ENCODE results near the gene ASTE1.
"Not testable (repeated sequence)": the region's sequence is repeated elsewhere in the genome, so short reads cannot be mapped to it uniquely, and the experiment has no call there.

The ASTE1 gene

DNA sequence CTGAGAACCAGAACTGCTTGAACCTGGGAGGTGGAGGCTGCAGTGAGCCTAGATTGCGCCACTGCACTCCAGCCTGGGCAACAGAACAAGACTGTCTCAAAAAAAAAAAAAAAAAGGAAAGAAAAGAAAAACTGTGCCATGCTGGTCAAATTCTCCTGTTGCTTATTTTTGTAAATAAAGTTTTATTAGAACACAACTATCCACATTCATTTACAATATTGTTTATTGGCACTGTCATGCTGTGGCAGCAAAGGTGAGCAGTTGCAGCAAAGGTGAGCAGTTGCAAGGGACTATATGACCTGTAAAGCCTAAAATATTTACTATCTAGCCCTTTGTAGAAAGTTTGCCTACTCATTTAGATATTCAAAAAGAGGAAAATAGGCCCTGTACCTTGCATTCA, 18.3 kb downstream of the ASTE1 start:
- no peak for DNase-seq

DNA sequence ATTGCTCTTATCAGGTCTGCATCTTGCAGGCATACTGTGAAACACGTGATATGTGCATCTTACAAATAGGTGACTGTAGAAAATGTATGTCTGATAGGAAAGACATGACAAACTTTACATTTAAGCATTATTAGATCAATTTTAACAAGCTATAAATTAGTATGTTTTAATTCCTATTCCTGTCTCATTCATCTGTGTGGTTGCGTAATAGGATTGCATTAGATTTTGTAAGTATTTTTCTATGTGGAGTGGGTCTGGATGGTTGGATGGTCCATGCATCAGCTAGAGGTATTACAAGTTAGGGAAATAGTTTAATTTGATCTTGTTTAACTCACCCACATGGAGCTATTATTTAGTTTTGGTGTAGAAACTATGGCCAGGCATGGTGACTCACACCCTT, 18.8 kb downstream of the ASTE1 start:
- no peak for DNase-seq

DNA sequence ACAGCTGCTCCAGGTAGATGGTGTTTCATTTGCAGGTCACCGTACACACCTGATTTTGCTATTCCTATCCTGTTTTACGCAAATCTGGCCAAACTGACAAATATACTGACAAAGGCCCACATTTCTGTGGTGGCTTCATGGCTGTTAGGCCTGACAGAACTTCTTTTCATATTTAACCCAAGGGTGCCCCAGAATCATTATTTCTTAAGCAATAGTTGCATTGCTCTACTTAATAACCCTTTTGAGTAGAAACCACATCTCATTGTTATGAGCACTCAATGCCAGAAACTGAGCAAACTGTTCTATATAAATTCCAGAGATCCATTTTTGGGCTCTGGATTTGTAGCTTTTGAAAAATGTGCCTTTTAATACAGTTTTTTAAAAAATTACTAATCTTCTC, 19.4 kb downstream of the ASTE1 start:
- no peak for DNase-seq

DNA sequence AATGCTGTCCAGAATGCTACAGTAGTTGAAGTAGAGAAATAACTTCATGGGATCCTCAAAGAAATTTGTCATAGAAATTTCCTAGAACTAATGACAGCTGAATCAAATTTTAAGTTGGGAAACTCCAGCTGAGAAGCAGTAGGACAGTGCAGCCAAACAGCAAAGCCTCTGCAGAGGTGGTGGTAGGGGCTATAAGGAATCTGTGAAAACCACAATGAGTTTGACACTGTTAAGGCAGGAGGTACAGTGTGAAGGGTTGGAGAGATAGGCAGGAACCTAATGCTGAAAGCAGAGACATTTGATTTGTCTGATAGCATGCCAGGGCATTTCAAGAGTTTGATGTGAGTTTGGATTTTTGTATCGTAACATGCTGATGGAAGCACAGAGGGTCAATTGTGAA, 22.0 kb downstream of the ASTE1 start:
- no peak for DNase-seq

DNA sequence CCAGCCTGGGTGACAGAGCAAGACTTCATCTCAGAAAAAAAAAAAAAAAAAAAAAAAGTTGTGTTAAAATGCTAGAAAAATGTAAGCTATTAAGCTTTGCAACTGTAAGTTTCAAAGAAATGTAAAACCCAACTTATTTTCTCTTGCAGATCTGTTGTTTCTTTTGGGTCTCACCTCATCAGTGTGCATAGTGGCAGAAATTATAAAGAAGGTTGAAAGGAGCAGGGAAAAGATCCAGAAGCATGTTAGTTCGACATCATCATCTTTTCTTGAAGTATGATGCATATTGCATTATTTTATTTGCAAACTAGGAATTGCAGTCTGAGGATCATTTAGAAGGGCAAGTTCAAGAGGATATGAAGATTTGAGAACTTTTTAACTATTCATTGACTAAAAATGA, 25.6 kb downstream of the ASTE1 start:
- no peak for DNase-seq

DNA sequence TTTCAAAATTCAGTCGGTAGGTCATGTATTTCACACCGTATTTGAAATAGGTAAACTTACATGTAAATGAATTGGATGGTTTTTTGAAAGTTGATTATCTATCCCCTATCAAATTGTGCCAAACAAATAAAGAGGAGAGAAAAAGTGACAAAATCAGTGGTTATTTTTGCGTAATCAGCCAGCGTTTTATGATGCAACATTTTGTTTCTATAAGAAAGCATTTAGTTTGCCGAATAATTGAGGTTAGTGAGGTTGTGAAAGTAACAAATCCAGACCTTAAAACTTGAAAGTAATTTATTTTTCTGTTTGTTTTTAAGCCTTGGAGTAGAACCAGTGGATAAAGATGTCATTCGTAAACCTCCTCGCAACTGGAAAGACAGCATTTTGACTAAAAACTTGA, 29.3 kb downstream of the ASTE1 start:
- no peak for DNase-seq

DNA sequence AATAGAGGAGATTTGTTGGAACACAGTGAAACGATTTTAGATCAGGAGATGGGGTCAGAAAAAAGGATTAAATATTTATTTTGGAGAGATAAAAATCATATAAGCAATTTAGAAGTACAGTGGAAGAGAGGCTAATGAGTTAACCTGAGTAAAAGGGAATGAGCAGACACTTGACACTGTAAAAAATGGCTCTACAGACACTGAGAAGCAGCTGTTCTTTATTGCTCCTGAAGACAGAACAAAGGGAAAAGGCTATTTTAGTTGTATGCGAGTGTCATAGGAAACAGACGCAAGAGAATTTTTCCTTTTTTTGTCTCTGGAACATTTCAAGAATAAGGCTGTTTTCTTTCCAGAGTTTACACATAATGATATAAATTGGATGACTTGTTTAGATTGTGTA, 34.3 kb downstream of the ASTE1 start:
- no peak for DNase-seq

DNA sequence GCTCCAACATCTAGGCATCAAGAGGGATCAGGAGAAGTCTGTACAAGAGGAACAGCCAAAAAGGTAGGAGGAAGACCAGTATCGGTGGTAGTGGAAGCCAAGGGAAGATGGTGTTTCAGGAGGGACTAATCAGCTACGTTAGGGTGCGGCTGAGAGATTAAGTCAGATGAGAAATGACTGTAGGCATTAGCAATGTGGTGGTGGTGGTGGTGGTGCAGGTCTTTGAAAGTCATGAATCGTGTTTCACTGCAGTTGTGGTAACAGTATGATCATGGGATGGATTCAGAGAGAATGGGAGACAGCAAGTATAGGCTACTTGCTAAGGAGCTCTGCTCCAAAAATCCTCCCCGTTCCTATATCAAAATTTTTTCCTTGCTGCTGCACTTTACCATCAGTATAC, 35.5 kb downstream of the ASTE1 start:
- no peak for DNase-seq

DNA sequence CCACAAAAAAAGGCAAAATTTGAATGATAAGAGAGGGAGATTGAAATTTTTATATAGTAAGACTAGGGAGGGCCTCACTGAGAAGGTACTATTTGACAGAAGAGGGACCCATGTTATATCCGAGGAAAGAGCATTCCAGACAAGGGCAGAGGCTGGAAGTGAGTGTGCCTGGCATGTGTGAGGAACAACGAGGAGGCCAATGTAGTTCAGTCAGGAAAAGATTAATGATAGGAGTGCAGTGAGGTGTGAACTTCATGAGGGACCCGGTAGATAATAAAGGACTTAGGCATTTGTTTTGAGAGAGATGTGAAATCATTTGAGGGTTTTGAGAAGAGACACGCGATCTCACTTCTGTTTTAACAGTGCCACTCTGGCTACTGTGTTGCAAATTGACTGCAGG, 36.3 kb downstream of the ASTE1 start:
- DNase-seq: no peak

DNA sequence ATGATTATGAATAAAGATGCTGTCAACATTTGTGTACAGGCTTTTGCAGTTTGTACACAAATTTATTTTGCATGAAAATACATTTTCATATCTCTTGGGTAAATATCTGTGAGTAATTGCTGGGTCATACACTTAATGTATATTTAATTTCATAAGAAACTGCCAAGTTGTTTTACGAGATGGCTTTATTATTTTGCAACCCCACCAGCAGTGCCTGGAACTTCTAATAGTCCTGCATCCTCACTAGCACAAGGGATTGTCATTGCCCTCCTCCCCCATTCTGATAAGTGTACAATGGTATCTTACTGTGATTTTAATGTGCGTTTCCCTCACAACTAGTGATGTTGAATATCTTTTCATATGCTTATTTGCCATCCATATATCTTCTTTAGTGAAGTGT, 45.2 kb downstream of the ASTE1 start:
- no peak for DNase-seq

DNA sequence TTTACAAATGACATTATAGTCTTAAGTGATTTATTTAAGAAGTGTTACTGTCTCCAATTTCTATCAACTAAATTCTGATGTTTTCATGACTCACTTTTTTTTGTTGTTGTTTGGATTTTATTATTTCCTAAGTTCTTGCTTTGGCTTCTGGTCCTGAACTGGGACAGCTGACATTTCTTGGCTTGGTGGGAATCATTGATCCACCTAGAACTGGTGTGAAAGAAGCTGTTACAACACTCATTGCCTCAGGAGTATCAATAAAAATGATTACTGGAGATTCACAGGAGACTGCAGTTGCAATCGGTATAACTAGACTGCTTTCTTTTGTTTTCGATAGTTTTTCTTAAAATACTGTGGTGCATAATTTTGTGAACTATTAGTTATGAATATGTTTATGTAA, 47.5 kb downstream of the ASTE1 start:
- DNase-seq: no peak

DNA sequence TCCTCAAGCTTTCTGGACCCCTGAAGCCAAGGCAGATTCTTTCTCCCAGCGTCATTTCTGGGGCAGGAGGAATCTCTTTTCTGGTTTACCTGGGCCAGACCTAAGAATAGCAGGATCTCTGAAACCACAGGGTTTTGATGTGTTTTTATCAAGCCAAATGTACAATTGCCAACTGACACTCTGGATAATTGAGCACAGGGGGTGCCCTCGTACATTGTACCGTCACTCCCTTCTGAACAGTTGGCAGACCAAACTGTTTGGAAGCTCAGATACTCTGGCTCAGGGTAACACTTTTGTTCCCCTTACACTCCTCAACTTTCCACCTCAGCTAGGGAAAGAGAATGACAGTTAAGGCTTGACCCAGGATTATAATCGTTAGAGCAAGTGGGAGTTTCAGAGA, 49.9 kb downstream of the ASTE1 start:
- no peak for DNase-seq

DNA sequence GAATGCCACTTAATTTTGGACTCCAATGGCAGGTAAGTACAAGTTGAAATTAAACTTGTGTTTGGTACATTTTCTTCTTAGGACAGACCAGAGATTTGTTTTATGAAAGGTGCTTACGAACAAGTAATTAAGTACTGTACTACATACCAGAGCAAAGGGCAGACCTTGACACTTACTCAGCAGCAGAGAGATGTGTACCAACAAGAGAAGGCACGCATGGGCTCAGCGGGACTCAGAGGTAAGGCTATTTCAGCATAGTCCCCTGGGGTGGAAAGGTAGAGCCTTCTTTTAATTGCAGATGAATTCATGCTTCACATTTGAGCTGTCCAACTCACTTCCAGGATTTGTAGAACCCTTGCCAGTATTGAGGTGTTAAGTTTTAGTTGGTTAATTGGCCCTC, 51.4 kb downstream of the ASTE1 start:
- DNase-seq: no peak

DNA sequence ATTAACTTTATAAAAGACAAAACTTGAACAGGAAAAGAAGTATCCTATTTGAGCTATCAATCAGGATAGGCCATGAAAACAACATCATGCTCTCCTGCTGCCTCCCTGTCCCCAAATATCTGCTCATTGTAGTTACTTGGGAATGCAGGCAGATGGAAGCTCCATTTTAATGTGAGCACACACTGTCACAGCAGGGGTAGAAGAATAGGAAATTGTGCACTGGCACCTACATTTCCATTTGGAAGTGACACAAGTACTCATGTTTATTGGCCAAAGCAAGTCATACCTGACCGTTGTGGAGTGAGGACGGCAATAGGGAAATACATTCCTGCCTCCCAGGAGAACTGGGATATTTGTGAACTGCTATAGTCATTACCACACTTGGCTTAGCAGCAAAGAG, 52.4 kb downstream of the ASTE1 start:
- DNase-seq: no peak

DNA sequence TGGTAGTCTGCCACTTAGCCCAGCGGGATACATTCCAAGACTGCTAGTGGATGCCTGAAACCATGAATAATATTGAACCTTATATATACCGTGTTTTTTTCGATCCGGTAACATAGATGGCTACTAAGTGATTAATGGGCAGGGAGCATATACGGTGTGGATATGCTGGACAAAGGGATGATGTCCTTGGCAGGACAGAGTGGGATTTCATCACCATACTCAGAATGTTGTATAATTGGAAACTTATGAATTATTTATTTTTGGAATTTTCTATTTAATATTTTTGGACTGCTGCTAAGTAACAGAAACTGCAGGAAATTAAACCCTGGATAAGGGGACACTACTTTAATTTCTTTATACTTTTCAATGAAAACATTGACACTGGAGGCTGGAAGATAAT, 53.2 kb downstream of the ASTE1 start:
- no peak for DNase-seq

DNA sequence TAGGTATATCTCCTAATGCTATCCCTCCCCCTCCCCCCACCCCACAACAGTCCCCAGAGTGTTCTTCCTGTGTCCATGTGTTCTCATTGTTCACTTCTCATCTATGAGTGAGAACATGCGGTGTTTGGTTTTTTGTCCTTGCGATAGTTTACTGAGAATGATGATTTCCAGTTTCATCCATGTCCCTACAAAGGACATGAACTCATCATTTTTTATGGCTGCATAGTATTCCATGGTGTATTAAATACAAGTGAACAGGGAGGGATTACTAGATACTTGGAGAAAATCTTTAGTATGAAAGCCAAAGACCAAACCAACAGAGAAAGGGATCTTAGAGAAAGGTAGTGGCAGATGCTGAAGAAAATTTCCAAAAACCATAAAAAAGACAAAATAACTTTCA, 54.0 kb downstream of the ASTE1 start:
- DNase-seq: not testable (repeated sequence)

DNA sequence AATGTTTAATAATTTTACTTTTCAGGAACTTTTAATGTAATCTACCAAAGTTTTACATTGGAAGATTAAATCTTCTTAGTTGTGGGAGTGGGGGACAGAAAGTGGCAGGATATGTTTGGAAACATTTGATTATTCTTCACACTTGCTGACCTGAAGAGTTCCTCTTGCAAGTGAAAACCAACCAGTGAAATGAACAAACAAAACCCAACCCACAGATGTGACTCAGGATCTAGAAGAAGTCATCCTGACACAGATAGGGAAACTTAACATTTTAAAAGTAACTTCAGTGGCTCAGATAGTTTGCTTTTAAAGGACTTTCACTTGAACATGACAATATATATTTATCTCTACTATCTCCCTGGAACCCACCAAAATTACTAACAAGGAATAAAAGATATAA, 55.4 kb downstream of the ASTE1 start:
- DNase-seq: no peak

DNA sequence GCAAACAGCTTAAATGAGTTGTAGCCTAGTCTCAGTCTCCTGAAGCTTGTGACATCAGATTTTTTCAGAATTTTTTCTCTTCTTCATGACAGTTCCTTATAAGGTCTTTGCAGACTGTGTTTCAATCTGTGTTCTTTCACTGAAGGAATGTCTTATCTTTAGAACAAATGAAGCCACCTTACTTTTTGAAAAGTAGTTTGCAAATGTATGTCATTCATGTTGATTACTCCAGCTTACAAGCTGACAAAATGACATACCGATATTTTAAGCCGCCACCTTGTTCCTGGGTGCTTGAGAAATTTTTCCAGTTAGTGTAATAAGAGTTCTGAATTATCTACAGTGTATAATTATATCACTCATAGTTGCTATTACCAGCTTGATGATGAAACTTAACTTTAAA, 57.0 kb downstream of the ASTE1 start:
- no peak for DNase-seq

DNA sequence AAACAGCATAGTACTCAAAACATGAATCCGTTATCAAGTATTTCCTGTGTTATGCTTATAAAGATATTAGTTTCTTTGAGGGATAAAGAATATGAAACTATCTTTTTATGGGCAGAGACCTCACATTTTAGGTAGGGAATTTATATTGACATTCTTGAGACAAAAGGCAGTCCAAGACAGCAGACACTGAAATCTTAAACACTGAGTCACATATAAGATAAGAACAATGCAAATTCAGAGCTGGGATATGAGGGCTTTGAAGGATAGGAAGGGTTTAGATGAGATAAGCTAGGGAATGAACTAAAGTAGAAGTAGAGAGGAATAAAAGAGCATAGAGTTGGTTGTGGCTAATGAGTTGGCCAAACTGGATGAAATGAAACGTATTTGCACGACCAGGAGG, 58.4 kb downstream of the ASTE1 start:
- DNase-seq: no peak

DNA sequence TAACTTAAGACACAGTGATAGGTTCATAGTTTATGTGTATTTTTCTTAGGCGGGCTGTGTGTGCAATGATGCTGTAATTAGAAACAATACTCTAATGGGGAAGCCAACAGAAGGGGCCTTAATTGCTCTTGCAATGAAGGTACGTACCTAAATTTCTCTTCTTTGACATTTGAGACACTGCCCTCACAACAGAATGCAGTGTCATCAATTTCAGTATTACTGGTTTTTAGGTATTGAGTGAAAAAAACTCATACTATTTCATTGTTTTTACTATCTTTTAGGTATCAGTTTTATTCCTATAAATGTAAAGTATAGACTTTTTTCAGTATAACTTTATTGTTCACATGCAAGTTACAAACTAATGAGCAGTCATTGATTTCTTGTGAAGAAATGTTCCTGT, 59.3 kb downstream of the ASTE1 start:
- no peak for DNase-seq

DNA sequence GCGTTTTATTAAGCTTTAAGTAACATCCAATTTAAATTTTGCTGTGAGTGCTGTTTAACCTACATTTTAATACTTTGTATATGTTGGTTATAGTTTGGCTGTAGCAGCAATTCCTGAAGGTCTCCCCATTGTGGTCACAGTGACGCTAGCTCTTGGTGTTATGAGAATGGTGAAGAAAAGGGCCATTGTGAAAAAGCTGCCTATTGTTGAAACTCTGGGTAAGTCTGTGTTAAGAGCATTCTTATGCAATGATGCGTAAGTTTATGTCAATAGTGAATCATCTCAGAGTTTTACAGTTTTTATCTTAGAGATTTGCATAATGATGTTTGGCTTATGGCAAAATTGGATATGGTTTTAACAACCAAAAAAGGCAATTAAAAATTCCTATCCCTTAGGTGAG, 62.7 kb downstream of the ASTE1 start:
- DNase-seq: no peak

Data from activated naive CD4-positive, alpha-beta T cell (primary cell).